HG03060 (cell line): ENCODE results near the gene ETV1.
"Not testable (repeated sequence)": the region's sequence is repeated elsewhere in the genome, so short reads cannot be mapped to it uniquely, and the experiment has no call there.

ENCODE experiments used
- ATAC-seq: cut with Tn5 transposase; IDR thresholded peaks from one replicate; pipeline ENCODE4 v1.9.1; 2021; ENCODE audit warnings: low read depth, moderate number of reproducible peaks; ENCODE audit not compliant: unreplicated experiment

ETV1 gene

GRCh38 chr7:13933536-13933935 is 55.9 kb downstream of the ETV1 start:
- ATAC-seq = no peak

- no peak for ATAC-seq
Observed at GRCh38 chr7:13933091-13933490, 56.4 kb downstream of the ETV1 start.

GRCh38 chr7:13932131-13932530 is 57.3 kb downstream of the ETV1 start:
- no peak for ATAC-seq

- ATAC-seq = no peak
Observed at GRCh38 chr7:13921062-13921461, 68.4 kb downstream of the ETV1 start.

GRCh38 chr7:13920053-13920697 is 69.3 kb downstream of the ETV1 start:
- ATAC-seq = no peak

GRCh38 chr7:13918333-13918732 is 71.1 kb downstream of the ETV1 start:
- not testable (repeated sequence) for ATAC-seq

- not testable (repeated sequence) for ATAC-seq
Observed at GRCh38 chr7:13917103-13917502, 72.4 kb downstream of the ETV1 start.

GRCh38 chr7:13915891-13916290 is 73.6 kb downstream of the ETV1 start:
- ATAC-seq = no peak

- ATAC-seq = no peak
Observed at GRCh38 chr7:13912715-13913278, 76.7 kb downstream of the ETV1 start.

GRCh38 chr7:13911909-13912308 is 77.6 kb downstream of the ETV1 start:
- no peak for ATAC-seq

GRCh38 chr7:13910805-13911551 is 78.5 kb downstream of the ETV1 start:
- no peak for ATAC-seq

- no peak for ATAC-seq
Observed at GRCh38 chr7:13908667-13909397, 80.6 kb downstream of the ETV1 start.

GRCh38 chr7:13907831-13908230 is 81.6 kb downstream of the ETV1 start:
- ATAC-seq = no peak

GRCh38 chr7:13904689-13905088 is 84.8 kb downstream of the ETV1 start:
- no peak for ATAC-seq

GRCh38 chr7:13904007-13904406 is 85.5 kb downstream of the ETV1 start:
- ATAC-seq = no peak

GRCh38 chr7:13901577-13901976 is 87.9 kb downstream of the ETV1 start:
- ATAC-seq = no peak

- no peak for ATAC-seq
Observed at GRCh38 chr7:13898957-13899670, 90.4 kb downstream of the ETV1 start.

- no peak for ATAC-seq
Observed at GRCh38 chr7:13897819-13898218, 91.6 kb downstream of the ETV1 start.

- ATAC-seq = no peak
Observed at GRCh38 chr7:13894954-13895353, 94.5 kb downstream of the ETV1 start.

GRCh38 chr7:13894377-13894776 is 95.1 kb downstream of the ETV1 start:
- ATAC-seq = no peak

GRCh38 chr7:13890793-13891192 is 98.7 kb downstream of the ETV1 start:
- no peak for ATAC-seq
